SH-SY5Y (cell line): ENCODE measurements around the gene SLC9A2.

Experiments
- GATA2 ChIP-seq: IDR thresholded peaks from 2 replicates; pipeline ENCODE4 v1.6.1; 2011; ENCODE audit warnings: mild to moderate bottlenecking, low read depth, low read length
- GATA3 ChIP-seq: IDR thresholded peaks from 2 replicates; pipeline ENCODE4 v1.6.1; 2011; ENCODE audit warnings: low read depth, mild to moderate bottlenecking, low read length, moderate library complexity

The SLC9A2 gene

GRCh38 chr2:102674836-102675235 is 55.5 kb downstream of the SLC9A2 start:
- TF ChIP-seq GATA2 (no peak), GATA3 (no peak)

GRCh38 chr2:102677244-102678215 is 58.2 kb downstream of the SLC9A2 start:
- TF ChIP-seq GATA3: no peak
- TF ChIP-seq GATA2: no peak

GRCh38 chr2:102678442-102678841 is 59.1 kb downstream of the SLC9A2 start:
- no peak for TF ChIP-seq GATA3
- TF ChIP-seq GATA2: no peak

- no peak for TF ChIP-seq GATA2
- no peak for TF ChIP-seq GATA3
These were observed 67.4 kb downstream of the SLC9A2 start for GRCh38 chr2:102686479-102687439.

GRCh38 chr2:102690012-102690411 is 70.7 kb downstream of the SLC9A2 start:
- TF ChIP-seq GATA3 (no peak), GATA2 (no peak)

GRCh38 chr2:102696463-102696862 is 77.1 kb downstream of the SLC9A2 start:
- no peak for TF ChIP-seq GATA2
- no peak for TF ChIP-seq GATA3

- TF ChIP-seq GATA3 (no peak), GATA2 (no peak)
These were observed 79.2 kb downstream of the SLC9A2 start for GRCh38 chr2:102698369-102699111.

GRCh38 chr2:102703305-102703704 is 84.0 kb downstream of the SLC9A2 start:
- no peak for TF ChIP-seq GATA3
- no peak for TF ChIP-seq GATA2

GRCh38 chr2:102703748-102704147 is 84.4 kb downstream of the SLC9A2 start:
- TF ChIP-seq GATA3 (no peak), GATA2 (no peak)

- no peak for TF ChIP-seq GATA3
- no peak for TF ChIP-seq GATA2
These were observed 85.2 kb downstream of the SLC9A2 start for GRCh38 chr2:102704531-102704930.

- TF ChIP-seq GATA3: no peak
- TF ChIP-seq GATA2: no peak
These were observed 88.7 kb downstream of the SLC9A2 start for GRCh38 chr2:102707796-102708695.

GRCh38 chr2:102708847-102709559 is 89.7 kb downstream of the SLC9A2 start:
- TF ChIP-seq GATA2: no peak
- TF ChIP-seq GATA3: no peak
